Stimulated activated naive CD8-positive, alpha-beta T cell treated with anti-CD3 and anti-CD28 coated beads, Interleukin-15, amount 100 ng/mL, for 72 hours (primary cell): ENCODE data around the gene TEPSIN.

Experiments used
- ATAC-seq: fragments of 150-1000 bp; cut with Tn5 transposase; 2 replicates; pipeline ENCODE4 v1.10.0; 2021; ENCODE audit warnings: mild to moderate bottlenecking, moderate library complexity
- DNase-seq, 2 donors: peaks; one replicate each; pipeline ENCODE4 v3.0.0; 2021 to 2022
- H3K27ac Mint-ChIP-seq, 2 donors: one replicate each; pipeline ENCODE4 v1.8.0; 2022; ENCODE audit warnings: mild to moderate bottlenecking in 2 of 2, mixed read lengths in 2 of 2, moderate library complexity in 2 of 2
- H3K27me3 Mint-ChIP-seq: one replicate; pipeline ENCODE4 v1.8.0; 2022; ENCODE audit warnings: mixed read lengths
- H3K4me1 Mint-ChIP-seq: one replicate; pipeline ENCODE4 v1.8.0; 2022; ENCODE audit warnings: mild to moderate bottlenecking, mixed read lengths
- H3K4me3 Mint-ChIP-seq, 2 donors: one replicate each; pipeline ENCODE4 v1.8.0; 2022; ENCODE audit warnings: mild to moderate bottlenecking in 2 of 2, mixed read lengths in 2 of 2, moderate library complexity in 1 of 2
- H3K9me3 Mint-ChIP-seq, 2 donors: one replicate each; pipeline ENCODE4 v1.8.0; 2022; ENCODE audit warnings: mixed read lengths in 2 of 2

TEPSIN gene

GRCh38 chr17:81195941-81196495 lies 42.8 kb downstream of the TEPSIN start:
- Mint-ChIP-seq H3K4me3 (no peak overlapping the region), H3K4me1 (no peaks in the 10 kb centered on the region), H3K27me3 (no peaks in the 10 kb centered on the region), H3K27ac (no peak overlapping the region), H3K9me3 (no peaks in the 10 kb centered on the region)
- ATAC-seq (no peak), DNase-seq (no peak)

DNA sequence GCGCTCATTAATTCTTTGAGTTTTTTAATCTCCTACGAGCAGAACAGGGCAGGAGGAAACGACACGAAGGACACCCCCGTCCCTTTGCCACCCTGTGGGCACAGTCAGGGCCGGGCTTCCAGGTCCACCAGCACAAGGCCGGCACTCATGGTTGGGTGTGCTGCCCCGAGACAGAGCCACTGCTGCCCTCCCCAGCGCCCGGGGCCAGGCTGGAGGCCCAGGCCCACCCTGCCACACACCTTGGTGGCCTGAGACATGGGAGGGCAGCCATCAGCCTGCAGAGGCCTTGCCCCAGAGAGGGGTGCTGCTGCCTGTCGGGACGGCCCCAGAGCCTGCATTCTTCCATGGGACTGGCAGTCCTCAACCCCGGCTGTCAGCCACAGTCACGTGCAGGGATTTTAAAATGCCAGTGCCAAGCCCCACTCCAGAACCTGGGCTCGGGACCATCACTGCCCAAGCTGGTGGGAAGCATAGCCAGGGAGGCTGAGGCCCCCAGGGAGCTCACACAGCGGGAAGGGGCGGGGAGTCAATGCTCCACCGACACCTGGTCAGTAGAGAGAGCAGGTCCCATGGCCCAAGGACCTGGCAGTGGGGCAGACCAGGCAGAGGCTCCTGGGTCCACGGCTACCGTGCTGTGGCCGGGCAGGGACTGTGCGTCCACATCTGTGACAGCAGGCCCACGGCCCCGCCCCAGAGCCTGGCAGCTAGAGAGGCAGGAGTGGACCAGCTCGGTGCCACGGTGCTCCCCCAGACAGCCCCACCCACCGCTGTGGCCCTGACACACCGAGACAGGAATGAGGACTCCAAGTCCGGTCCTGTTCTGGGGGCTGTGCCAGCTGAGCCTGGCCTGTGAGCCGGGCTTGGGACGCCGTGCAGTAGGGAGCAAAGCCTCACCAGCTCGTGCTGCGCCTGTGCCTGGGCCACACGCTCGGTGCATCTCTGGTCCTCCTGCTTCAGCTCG lies 43.6 kb downstream of the TEPSIN start:
- ATAC-seq, result no peak
- H3K27me3 Mint-ChIP-seq, result no peaks in the 10 kb centered on the region

GRCh38 chr17:81194225-81194760 lies 44.6 kb downstream of the TEPSIN start:
- no peaks in the 10 kb centered on the region for H3K9me3 Mint-ChIP-seq
- ATAC-seq, result no peak
- no peak overlapping the region for H3K27ac Mint-ChIP-seq
- no peak for DNase-seq
- no peaks in the 10 kb centered on the region for H3K4me1 Mint-ChIP-seq
- no peaks in the 10 kb centered on the region for H3K27me3 Mint-ChIP-seq
- no peak overlapping the region for H3K4me3 Mint-ChIP-seq

More for the DNA sequence above, 43.6 kb downstream of the TEPSIN start:
- Mint-ChIP-seq H3K27ac (peak overlapping the region in 1 of 2 donors; percentile 54), H3K4me1 (no peaks in the 10 kb centered on the region), H3K9me3 (no peaks in the 10 kb centered on the region), H3K4me3 (no peak overlapping the region)
- DNase-seq, result no peak

DNA sequence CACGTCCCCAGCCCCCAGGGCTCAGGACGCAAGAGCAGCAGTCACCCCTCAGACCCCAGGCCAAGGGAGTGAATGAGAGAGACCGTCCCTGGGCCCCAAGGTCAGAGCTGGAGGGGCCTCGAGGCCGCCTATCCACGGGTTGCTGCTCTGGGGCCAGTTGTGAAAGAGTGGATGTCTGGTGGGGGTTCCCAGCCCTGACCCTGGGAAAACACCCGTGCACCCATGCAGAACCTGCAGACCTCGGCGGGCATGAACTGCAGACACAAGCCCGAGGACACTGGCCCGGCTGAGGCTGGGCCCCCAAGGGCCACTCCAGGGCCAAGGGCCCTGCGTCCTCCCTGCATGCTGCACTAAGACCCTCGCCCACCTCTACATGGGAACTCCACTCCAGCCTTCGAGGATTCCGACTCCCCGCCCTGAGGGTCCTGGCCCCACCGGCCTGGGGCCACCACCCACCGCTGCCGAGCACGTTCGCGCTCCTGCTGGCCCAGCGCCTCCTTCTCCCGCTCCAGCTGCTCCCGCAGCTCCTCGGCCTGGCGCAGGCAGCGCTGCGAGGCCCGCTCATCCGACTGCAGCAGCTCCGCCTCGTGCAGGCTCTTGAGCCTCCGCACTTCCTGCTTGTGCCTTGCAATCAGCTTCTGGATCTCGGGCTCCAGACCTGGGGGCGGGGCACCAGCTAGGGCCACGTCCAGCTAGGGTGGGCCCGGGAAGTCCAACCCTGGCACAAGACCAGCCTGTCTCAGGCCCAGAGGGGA lies 45.2 kb downstream of the TEPSIN start:
- Mint-ChIP-seq H3K9me3 (no peaks in the 10 kb centered on the region), H3K4me1 (no peaks in the 10 kb centered on the region), H3K27me3 (no peaks in the 10 kb centered on the region), H3K27ac (no peak overlapping the region), H3K4me3 (no peak overlapping the region)
- DNase-seq (no peak), ATAC-seq (no peak)

GRCh38 chr17:81193051-81193410 lies 45.8 kb downstream of the TEPSIN start:
- no peaks in the 10 kb centered on the region for H3K27me3 Mint-ChIP-seq
- ATAC-seq, result no peak

DNA sequence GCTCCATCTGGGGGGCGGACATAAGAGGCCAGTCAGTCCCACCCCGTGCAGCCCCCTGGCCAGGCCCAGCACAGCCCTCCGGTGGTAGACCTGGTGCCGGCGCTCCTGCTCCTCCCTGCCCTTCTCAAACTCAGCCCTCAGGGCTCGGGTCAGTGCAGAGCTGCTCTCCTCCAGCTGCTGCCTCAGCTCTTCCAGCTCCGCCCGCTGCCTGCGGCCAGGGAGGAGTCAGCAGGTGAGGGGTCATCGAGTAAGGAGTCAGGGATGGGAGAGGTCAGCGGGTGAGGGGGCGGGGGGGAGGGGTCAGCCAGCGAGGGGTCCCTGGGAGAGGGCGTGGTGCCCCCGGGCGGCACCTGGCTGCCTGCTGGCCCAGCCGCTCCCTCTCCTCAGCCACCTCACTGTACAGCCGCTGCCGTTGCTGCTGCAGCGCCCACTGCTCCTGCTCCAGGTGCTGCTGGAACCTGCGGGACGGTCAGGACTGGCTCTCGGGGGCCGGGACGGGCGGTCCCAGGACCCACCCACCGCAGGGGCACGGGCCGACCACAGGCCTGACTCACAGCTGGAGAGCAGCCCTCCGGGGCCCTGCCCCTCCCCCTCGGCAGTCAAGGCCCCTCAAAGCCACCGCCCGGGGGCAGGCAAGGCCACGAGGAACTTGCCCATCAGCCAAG lies 46.3 kb downstream of the TEPSIN start:
- Mint-ChIP-seq H3K9me3 (no peaks in the 10 kb centered on the region), H3K27ac (no peak overlapping the region), H3K4me1 (no peaks in the 10 kb centered on the region), H3K4me3 (no peak overlapping the region), H3K27me3 (no peaks in the 10 kb centered on the region)
- no peak for ATAC-seq
- no peak for DNase-seq

More at GRCh38 chr17:81193051-81193410, 45.8 kb downstream of the TEPSIN start:
- Mint-ChIP-seq H3K4me1 (no peaks in the 10 kb centered on the region), H3K4me3 (no peak overlapping the region), H3K27ac (no peak overlapping the region), H3K9me3 (no peaks in the 10 kb centered on the region)
- DNase-seq, result no peak

GRCh38 chr17:81191646-81192045 lies 47.2 kb downstream of the TEPSIN start:
- Mint-ChIP-seq H3K4me1 (no peaks in the 10 kb centered on the region), H3K27ac (no peak overlapping the region), H3K9me3 (no peaks in the 10 kb centered on the region), H3K27me3 (no peaks in the 10 kb centered on the region), H3K4me3 (no peak overlapping the region)
- DNase-seq (no peak), ATAC-seq (no peak)

- no peak overlapping the region for H3K27ac Mint-ChIP-seq
- H3K9me3 Mint-ChIP-seq, result no peaks in the 10 kb centered on the region
- H3K27me3 Mint-ChIP-seq, result no peaks in the 10 kb centered on the region
- H3K4me3 Mint-ChIP-seq, result no peak overlapping the region
- H3K4me1 Mint-ChIP-seq, result no peaks in the 10 kb centered on the region
- DNase-seq, result no peak
- ATAC-seq, result no peak
Measured at GRCh38 chr17:81191116-81191515, 47.7 kb downstream of the TEPSIN start.

GRCh38 chr17:81190591-81190990 lies 48.3 kb downstream of the TEPSIN start:
- H3K27me3 Mint-ChIP-seq, result no peaks in the 10 kb centered on the region
- no peaks in the 10 kb centered on the region for H3K9me3 Mint-ChIP-seq
- DNase-seq (no peak), ATAC-seq (no peak)
- H3K4me3 Mint-ChIP-seq, result no peak overlapping the region
- no peaks in the 10 kb centered on the region for H3K4me1 Mint-ChIP-seq
- peak overlapping the region in 1 of 2 donors; percentile 74 for H3K27ac Mint-ChIP-seq

- no peak overlapping the region for H3K27ac Mint-ChIP-seq
- ATAC-seq (peak; percentile 11), DNase-seq (no peak)
- no peaks in the 10 kb centered on the region for H3K9me3 Mint-ChIP-seq
- H3K4me1 Mint-ChIP-seq, result no peaks in the 10 kb centered on the region
- H3K27me3 Mint-ChIP-seq, result no peaks in the 10 kb centered on the region
- H3K4me3 Mint-ChIP-seq, result no peak overlapping the region
Measured at GRCh38 chr17:81189670-81190530, 49.0 kb downstream of the TEPSIN start.

- Mint-ChIP-seq H3K4me1 (no peaks in the 10 kb centered on the region), H3K9me3 (no peaks in the 10 kb centered on the region), H3K4me3 (no peak overlapping the region), H3K27ac (no peak overlapping the region), H3K27me3 (no peaks in the 10 kb centered on the region)
- DNase-seq (no peak), ATAC-seq (no peak)
Measured at GRCh38 chr17:81189016-81189415, 49.8 kb downstream of the TEPSIN start.

GRCh38 chr17:81188491-81188840 lies 50.4 kb downstream of the TEPSIN start:
- no peak overlapping the region for H3K4me3 Mint-ChIP-seq
- no peaks in the 10 kb centered on the region for H3K27me3 Mint-ChIP-seq
- DNase-seq (no peak), ATAC-seq (no peak)
- no peak overlapping the region for H3K27ac Mint-ChIP-seq
- no peaks in the 10 kb centered on the region for H3K4me1 Mint-ChIP-seq
- H3K9me3 Mint-ChIP-seq, result no peaks in the 10 kb centered on the region

- Mint-ChIP-seq H3K4me1 (no peaks in the 10 kb centered on the region), H3K9me3 (no peaks in the 10 kb centered on the region), H3K27ac (no peak overlapping the region), H3K27me3 (no peaks in the 10 kb centered on the region), H3K4me3 (no peak overlapping the region)
- ATAC-seq (no peak), DNase-seq (no peak)
Measured at GRCh38 chr17:81187586-81188490, 51.0 kb downstream of the TEPSIN start.

DNA sequence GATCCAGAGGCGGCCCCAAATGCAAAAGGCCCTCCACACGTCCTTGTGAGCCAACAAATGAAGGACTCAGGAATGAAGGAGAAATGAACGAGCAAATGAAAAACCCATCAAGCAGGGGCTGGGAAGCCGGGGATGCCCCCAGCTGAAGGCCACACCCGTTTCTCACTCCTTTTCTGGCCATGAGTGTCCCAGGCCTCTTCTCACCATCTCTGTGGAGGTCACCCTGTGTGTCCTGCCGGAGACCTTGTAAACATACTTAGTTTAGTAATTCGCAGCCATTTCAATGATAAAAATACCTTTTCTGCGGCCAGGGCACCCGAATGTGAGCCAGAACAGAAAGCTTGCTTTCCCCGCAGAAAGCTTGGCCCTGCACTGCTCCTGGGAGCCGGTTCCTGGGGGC lies 51.7 kb downstream of the TEPSIN start:
- DNase-seq, result no peak
- H3K9me3 Mint-ChIP-seq, result no peaks in the 10 kb centered on the region
- ATAC-seq, result no peak
- no peaks in the 10 kb centered on the region for H3K27me3 Mint-ChIP-seq
- H3K4me3 Mint-ChIP-seq, result no peak overlapping the region
- H3K27ac Mint-ChIP-seq, result no peak overlapping the region
- no peaks in the 10 kb centered on the region for H3K4me1 Mint-ChIP-seq
